Liver (tissue), 3 donors: ENCODE measurements around the gene ERMN.
"Not testable (repeated sequence)": the region's sequence is repeated elsewhere in the genome, so short reads cannot be mapped to it uniquely, and the experiment has no call there.

Source experiments
- ATF3 ChIP-seq: IDR thresholded peaks from 2 replicates; pipeline ENCODE4 v1.6.1; 2016; ENCODE audit warnings: antibody characterized with exemption
- CTCF ChIP-seq: fragments of 150-350 bp; IDR thresholded peaks from 2 replicates; pipeline ENCODE4 v1.5.1; 2017; ENCODE audit warnings: improper control_type of control experiment, low read depth, low read length; ENCODE audit not compliant: missing input control
- GABPA ChIP-seq, 2 donors: IDR thresholded peaks in 1 of 2; conservative IDR thresholded peaks in 1 of 2; 2 replicates each; pipeline ENCODE4 v1.6.1; 2016; ENCODE audit warnings: antibody characterized with exemption in 2 of 2, mild to moderate bottlenecking in 1 of 2, moderate library complexity in 1 of 2
- JUND ChIP-seq, 2 donors: IDR thresholded peaks; 2 replicates each; pipeline ENCODE4 v1.6.1; 2016; ENCODE audit warnings: antibody characterized with exemption in 2 of 2
- MAX ChIP-seq: IDR thresholded peaks from 2 replicates; pipeline ENCODE4 v1.6.1; 2016; ENCODE audit warnings: antibody characterized with exemption
- RAD21 ChIP-seq, 2 donors: IDR thresholded peaks; 2 replicates each; pipeline ENCODE4 v1.6.1; 2016; ENCODE audit warnings: antibody characterized with exemption in 2 of 2, mild to moderate bottlenecking in 2 of 2
- REST ChIP-seq: IDR thresholded peaks from 2 replicates; pipeline ENCODE4 v1.6.1; 2016; ENCODE audit warnings: antibody characterized with exemption, mild to moderate bottlenecking
- RXRA ChIP-seq, 2 donors: IDR thresholded peaks; 2 replicates each; pipeline ENCODE4 v1.6.1; 2017 to 2018; ENCODE audit warnings: antibody characterized with exemption in 2 of 2, mild to moderate bottlenecking in 1 of 2
- SP1 ChIP-seq: IDR thresholded peaks from 2 replicates; pipeline ENCODE4 v1.6.1; 2018; ENCODE audit warnings: antibody characterized with exemption, mild to moderate bottlenecking
- TAF1 ChIP-seq: conservative IDR thresholded peaks from 2 replicates; pipeline ENCODE4 v1.6.1; 2016; ENCODE audit warnings: antibody characterized with exemption, mild to moderate bottlenecking
- YY1 ChIP-seq: IDR thresholded peaks from 2 replicates; pipeline ENCODE4 v1.6.1; 2016; ENCODE audit warnings: antibody characterized with exemption, mild to moderate bottlenecking
- ZBTB33 ChIP-seq: IDR thresholded peaks from 2 replicates; pipeline ENCODE4 v1.6.1; 2016; ENCODE audit warnings: antibody characterized with exemption
- donor health status: healthy.
- donor health status: healthy.

GRCh38 chr2:157341381-157341780, 15.8 kb upstream of the ERMN start:
- not testable (repeated sequence) for TF ChIP-seq CTCF; YY1; REST; SP1; RAD21 (IDR thresholded peaks at IDR 0.05); TAF1; RXRA (IDR thresholded peaks at IDR 0.05); JUND (IDR thresholded peaks at IDR 0.05); GABPA (IDR thresholded peaks at IDR 0.05 in 1 of 2, conservative IDR thresholded peaks at IDR 0.05 in 1 of 2); MAX; ZBTB33; ATF3
